GM19463 (cell line): ENCODE data around the gene NCS1.

Source experiments
- ATAC-seq: cut with Tn5 transposase; IDR thresholded peaks from one replicate; pipeline ENCODE4 v1.9.1; 2021; ENCODE audit warnings: mild to moderate bottlenecking, moderate library complexity; ENCODE audit not compliant: unreplicated experiment

NCS1 gene

DNA sequence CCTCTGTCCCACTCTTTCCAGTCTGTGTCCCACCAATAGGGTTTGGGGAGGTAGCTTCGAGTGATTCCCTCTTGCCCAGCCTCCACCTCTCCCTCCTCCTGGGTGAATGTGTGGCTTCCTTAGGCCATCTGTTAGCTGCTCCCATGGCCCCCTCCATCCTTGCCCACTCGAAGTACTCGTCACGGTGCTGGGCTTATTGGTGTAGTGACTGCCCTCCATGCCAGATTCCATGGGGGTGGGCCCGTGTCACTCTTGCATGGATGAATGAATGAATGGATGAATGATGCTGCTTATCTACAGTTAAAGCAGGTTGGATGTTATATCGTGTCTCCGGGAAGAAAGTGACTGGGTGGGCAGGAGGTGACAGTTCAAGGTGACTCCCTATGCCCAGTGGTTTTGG lies 112.5 kb downstream of the NCS1 start:
- ATAC-seq: no peak

DNA sequence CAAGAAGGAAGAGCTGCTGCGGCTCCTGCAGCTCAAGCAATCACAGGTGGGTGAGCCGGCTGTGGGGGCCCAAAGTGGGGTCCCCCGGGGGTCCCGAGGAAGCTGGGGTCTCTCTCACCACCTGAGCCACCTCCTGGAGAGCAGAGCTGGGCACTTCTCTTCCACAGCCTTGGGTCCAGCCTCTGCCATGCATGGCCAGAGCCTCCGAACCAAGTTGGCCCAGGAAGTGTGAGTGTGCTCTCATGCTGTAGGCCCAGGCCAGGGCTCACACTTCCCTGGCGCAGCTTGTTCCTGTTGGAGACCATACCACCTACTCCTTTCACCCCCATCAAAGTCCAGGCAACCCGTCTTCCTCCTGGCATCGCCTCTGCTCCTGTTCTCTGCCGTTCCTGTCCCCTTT lies 113.1 kb downstream of the NCS1 start:
- ATAC-seq: no peak

DNA sequence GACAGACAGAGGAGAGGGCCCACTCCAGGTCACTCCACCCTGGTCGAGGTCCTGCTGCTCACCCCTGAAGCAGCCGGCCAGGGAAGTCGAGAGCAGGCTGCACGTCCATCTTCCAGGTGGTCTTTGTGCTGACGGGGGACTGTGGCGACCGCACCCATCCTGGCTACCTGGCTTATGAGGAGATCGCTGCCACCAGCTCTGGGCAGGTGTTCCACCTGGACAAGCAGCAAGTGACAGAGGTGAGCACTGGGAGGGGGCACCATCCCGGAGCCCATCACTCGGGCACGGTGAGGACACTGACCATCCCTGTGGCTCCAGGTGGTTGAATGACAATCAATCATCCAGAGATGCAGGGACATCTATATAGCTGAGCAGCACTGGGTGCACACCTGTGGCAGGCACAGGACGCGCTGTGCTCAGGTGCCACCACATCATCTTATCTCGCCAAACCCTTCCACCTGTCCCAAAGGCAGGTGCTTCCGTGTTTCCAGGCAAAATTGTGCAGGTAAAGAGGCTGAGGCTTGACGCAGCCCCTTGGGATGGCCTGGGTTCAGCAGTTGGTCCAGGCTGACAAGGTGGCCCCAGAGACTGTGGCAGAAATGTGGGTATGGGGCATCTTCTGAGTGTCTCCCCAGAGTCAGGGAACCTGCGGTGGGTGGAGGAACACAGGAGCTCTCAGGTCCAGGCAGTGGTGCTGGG lies 114.0 kb downstream of the NCS1 start:
- ATAC-seq: no peak
